Activated CD4-positive, alpha-beta T cell treated with anti-CD3 and anti-CD28 coated beads, Interleukin-2, amount 10 ng/mL, durations not matched to agents 7 days and 5 days (primary cell): ENCODE results near the gene KDM3B. TPM values are rescaled to one million over a fixed set of nuclear protein-coding genes. Genes with fewer than 3 reads are reported as not detected.

ENCODE experiments used
- CTCF ChIA-PET: fragments of 350-600 bp; sonication (Branson Sonifier 250); formaldehyde crosslinking; loops from one replicate; lab custom pipeline; 2021; ENCODE audit warnings: antibody characterized with exemption; lab: Charles Lee
- POLR2A ChIA-PET: fragments of 350-600 bp; sonication (Branson Sonifier 250); formaldehyde crosslinking; loops from one replicate; lab custom pipeline; 2021; ENCODE audit warnings: antibody characterized with exemption; lab: Charles Lee
- DNase-seq: peaks from one replicate; pipeline ENCODE4 v3.0.0-alpha.2; 2020
- H3K27ac Mint-ChIP-seq: one replicate; pipeline ENCODE4 v1.8.0; 2021; ENCODE audit warnings: mild to moderate bottlenecking, moderate library complexity, mixed read lengths
- H3K27me3 Mint-ChIP-seq: one replicate; pipeline ENCODE4 v1.8.0; 2021; ENCODE audit warnings: mixed read lengths
- H3K36me3 Mint-ChIP-seq: one replicate; pipeline ENCODE4 v1.8.0; 2021; ENCODE audit warnings: low read depth, mixed read lengths
- H3K4me1 Mint-ChIP-seq: one replicate; pipeline ENCODE4 v1.8.0; 2021; ENCODE audit warnings: mixed read lengths
- H3K4me3 Mint-ChIP-seq: one replicate; pipeline ENCODE4 v1.8.0; 2021; ENCODE audit warnings: mild to moderate bottlenecking, moderate library complexity, mixed read lengths
- H3K9me3 Mint-ChIP-seq: one replicate; pipeline ENCODE4 v1.8.0; 2021; ENCODE audit warnings: mixed read lengths
- total RNA-seq, 2 experiments: library from RNA; stranded (reverse); gene quantifications; one replicate each; pipeline ENCODE4 v1.2.3, GENCODE V29; 2021

KDM3B gene
- total RNA-seq, 2 experiments from 2014 or later = 60.4 to 65.7 TPM

DNA sequence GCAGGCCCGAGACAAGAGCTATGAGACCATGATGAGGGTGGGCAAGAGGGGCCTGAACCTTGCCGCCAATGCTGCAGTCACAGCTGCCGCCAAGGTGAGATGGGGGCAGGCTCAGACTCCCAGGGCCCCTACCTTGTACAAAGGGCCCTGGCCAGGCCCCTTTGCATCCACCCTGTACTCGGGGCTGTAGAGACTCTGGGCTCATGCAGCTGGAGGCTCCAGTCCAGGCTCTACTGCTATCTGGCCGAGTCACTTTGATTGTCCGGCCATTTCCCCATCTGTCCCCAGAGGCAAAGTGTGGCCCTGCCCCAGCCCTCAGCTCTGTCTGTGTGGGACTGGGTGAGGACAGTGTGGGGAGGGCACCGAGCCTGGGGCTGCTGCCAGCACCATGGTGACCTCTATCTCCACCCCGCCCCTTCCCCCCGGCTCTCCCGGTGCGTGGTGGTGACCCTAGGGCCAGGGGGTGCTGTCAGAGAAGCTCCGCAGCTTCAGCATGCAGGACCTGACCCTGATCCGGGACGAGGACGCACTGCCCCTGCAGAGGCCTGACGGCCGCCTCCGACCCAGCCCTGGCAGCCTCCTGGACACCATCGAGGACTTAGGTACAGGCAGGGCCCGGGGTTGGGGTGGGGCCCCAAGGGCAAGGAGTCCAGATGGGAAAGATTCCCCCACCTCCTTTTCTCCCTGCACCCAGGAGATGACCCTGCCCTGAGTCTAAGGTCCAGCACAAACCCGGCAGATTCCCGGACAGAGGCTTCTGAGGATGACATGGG, 92.5 kb downstream of the KDM3B start:
- Mint-ChIP-seq H3K36me3 (no peaks in the 10 kb centered on the region), H3K27me3 (no peaks in the 10 kb centered on the region), H3K4me1 (peaks cover 4% of the 10 kb centered on the region), H3K27ac (no peak overlapping the region), H3K4me3 (no peak overlapping the region), H3K9me3 (no peaks in the 10 kb centered on the region)
- no peak for DNase-seq
- ChIA-PET POLR2A (interaction anchor here (0.6 kb wide), 1 partner anchor 60 kb away, joined by 5 read pairs; no protein-coding TSS in a partner anchor), CTCF (interaction anchor here (1.2 to 1.4 kb wide), 3 partner anchors 15 to 56 kb away, joined by 3 to 5 read pairs (median 3); no protein-coding TSS in a partner anchor)

DNA sequence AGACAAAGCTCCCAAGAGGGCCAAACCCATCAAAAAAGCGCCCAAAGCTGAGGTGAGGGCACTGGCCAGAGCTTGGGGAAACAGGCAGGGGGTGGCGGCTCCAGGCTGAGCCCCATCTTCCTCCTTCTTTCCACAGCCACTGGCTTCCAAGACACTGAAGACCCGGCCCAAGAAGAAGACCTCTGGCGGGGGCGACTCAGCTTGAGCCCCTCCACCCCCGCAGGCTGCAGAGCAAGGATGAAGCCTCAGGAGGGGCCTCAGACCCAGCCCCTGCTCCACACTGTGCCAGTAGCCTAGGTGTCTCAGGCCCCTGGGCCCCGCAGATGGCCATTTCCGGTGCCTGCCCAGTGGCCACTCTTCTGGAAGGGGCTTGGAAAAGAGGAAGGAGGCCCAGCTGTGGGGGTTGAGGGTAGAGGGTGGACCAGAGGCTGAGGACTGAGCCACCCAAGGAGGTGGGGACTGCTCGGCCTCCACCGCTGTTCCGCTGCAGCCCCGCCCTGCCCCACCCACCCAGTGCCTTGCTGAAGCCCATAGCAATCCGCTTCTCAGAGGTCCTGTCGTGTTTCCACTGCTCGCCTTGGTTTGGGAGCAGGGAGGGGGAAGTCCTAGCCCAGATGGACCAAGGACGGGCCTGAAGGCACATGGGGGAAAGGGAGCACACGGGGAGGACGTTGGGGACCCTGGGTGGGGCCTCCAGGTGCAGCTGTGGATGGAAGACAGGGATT, 93.2 kb downstream of the KDM3B start:
- no peaks in the 10 kb centered on the region for H3K27me3 Mint-ChIP-seq
- CTCF ChIA-PET = interaction anchor here (1.2 to 1.4 kb wide), 3 partner anchors 14 to 55 kb away, joined by 3 to 5 read pairs (median 3); no protein-coding TSS in a partner anchor
- H3K36me3 Mint-ChIP-seq = no peaks in the 10 kb centered on the region
- H3K27ac Mint-ChIP-seq = no peak overlapping the region
- peaks cover 5% of the 10 kb centered on the region for H3K4me1 Mint-ChIP-seq
- POLR2A ChIA-PET = interaction anchor here (0.6 kb wide), 1 partner anchor 61 kb away, joined by 5 read pairs; no protein-coding TSS in a partner anchor
- no peak overlapping the region for H3K4me3 Mint-ChIP-seq
- no peak for DNase-seq
- H3K9me3 Mint-ChIP-seq = no peaks in the 10 kb centered on the region

- ChIA-PET CTCF (interaction anchor here (0.9 to 4.5 kb wide), 6 partner anchors 12 to 100 kb away, joined by 4 to 49 read pairs (median 12); partner anchors contain the start of genes EGR1, KDM3B and REEP2), POLR2A (no interaction called here)
- H3K9me3 Mint-ChIP-seq = no peaks in the 10 kb centered on the region
- no peak overlapping the region for H3K4me3 Mint-ChIP-seq
- peaks cover 5% of the 10 kb centered on the region for H3K4me1 Mint-ChIP-seq
- H3K27me3 Mint-ChIP-seq = no peaks in the 10 kb centered on the region
- no peak for DNase-seq
- no peak overlapping the region for H3K27ac Mint-ChIP-seq
- no peaks in the 10 kb centered on the region for H3K36me3 Mint-ChIP-seq
Measured at GRCh38 chr5:138448070-138448469, 95.6 kb downstream of the KDM3B start.

DNA sequence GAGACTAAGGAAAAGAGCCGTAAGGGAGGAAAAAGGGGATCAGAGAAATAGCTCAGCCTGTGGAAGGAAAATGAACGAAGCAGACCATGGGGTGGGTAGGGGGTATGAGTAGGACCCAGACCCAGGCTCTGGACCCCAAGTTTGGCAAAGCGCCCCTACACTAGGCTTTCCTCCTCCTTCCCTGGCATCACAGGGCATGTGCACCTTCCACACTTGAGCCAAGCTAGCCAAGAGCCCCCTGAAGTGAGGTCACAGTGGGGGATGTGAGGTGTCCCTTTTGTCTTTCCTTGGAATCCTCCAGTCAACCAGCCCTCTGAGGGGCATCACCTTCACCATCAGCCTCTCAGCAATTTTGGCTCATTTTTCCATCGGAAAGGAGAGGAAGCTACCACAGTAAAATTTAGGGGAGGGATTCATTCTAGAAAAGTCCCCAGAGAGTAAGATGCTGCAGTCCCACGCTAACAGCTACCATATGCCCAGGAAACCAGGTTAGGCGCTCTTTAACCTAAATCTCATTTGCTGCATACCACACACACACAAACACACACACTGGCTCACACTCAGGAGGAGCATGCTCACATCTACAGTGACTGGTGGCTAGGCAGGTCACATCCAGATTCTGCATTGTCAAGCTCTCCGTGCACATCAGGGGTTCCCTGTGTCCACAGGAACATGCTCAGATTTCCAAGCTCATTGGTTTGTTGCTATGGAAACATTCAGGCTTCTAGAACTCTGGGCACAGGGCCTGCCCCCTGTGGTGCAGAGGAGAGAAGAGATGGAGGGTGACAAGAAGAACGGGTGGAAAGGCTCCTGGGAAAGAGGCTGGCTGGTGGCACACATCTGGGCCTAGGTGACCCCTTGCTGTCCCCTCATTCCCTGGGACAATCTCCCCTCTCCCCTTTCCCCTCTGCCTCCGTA, 96.3 kb downstream of the KDM3B start:
- POLR2A ChIA-PET = no interaction called here
- DNase-seq = no peak
- no peaks in the 10 kb centered on the region for H3K27me3 Mint-ChIP-seq
- no peak overlapping the region for H3K27ac Mint-ChIP-seq
- H3K4me3 Mint-ChIP-seq = no peak overlapping the region
- CTCF ChIA-PET = interaction anchor here (0.9 to 4.5 kb wide), 16 partner anchors 11 to 944 kb away, joined by 3 to 49 read pairs (median 5); partner anchors contain the start of genes EGR1, ETF1, KDM3B and REEP2
- H3K9me3 Mint-ChIP-seq = no peaks in the 10 kb centered on the region
- no peaks in the 10 kb centered on the region for H3K36me3 Mint-ChIP-seq
- H3K4me1 Mint-ChIP-seq = peaks cover 5% of the 10 kb centered on the region

GRCh38 chr5:138449501-138450239, 97.2 kb downstream of the KDM3B start:
- DNase-seq = peak; percentile 76
- ChIA-PET CTCF (interaction anchor here (0.6 to 4.5 kb wide), 24 partner anchors 10 to 1798 kb away, joined by 3 to 49 read pairs (median 4); partner anchors contain the start of genes EGR1, ETF1, KDM3B and REEP2), POLR2A (no interaction called here)
- Mint-ChIP-seq H3K4me3 (peak overlapping the region; percentile 11), H3K27ac (no peak overlapping the region), H3K27me3 (no peaks in the 10 kb centered on the region), H3K4me1 (peaks cover 5% of the 10 kb centered on the region), H3K9me3 (no peaks in the 10 kb centered on the region), H3K36me3 (no peaks in the 10 kb centered on the region)

- H3K27ac Mint-ChIP-seq = no peak overlapping the region
- H3K9me3 Mint-ChIP-seq = no peaks in the 10 kb centered on the region
- no peak overlapping the region for H3K4me3 Mint-ChIP-seq
- ChIA-PET POLR2A (no interaction called here), CTCF (interaction anchor here (0.6 to 4.4 kb wide), 16 partner anchors 9 to 253 kb away, joined by 3 to 49 read pairs (median 4); partner anchors contain the start of genes EGR1, ETF1, KDM3B and REEP2)
- H3K4me1 Mint-ChIP-seq = peaks cover 5% of the 10 kb centered on the region
- no peaks in the 10 kb centered on the region for H3K27me3 Mint-ChIP-seq
- H3K36me3 Mint-ChIP-seq = no peaks in the 10 kb centered on the region
- no peak for DNase-seq
Measured at GRCh38 chr5:138450971-138451370, 98.5 kb downstream of the KDM3B start.

- no peak overlapping the region for H3K4me3 Mint-ChIP-seq
- H3K27me3 Mint-ChIP-seq = no peaks in the 10 kb centered on the region
- H3K36me3 Mint-ChIP-seq = no peaks in the 10 kb centered on the region
- no peak for DNase-seq
- peaks cover 5% of the 10 kb centered on the region for H3K4me1 Mint-ChIP-seq
- POLR2A ChIA-PET = no interaction called here
- CTCF ChIA-PET = interaction anchor here (2.2 to 4.4 kb wide), 2 partner anchors 12 to 16 kb away, joined by 13 to 49 read pairs; partner anchors contain the start of genes EGR1 and REEP2
- H3K27ac Mint-ChIP-seq = no peak overlapping the region
- H3K9me3 Mint-ChIP-seq = no peaks in the 10 kb centered on the region
Measured at GRCh38 chr5:138452720-138453119, 100.2 kb downstream of the KDM3B start.

GRCh38 chr5:138453590-138453989, 101.1 kb downstream of the KDM3B start:
- Mint-ChIP-seq H3K27me3 (no peaks in the 10 kb centered on the region), H3K4me1 (peaks cover 11% of the 10 kb centered on the region), H3K4me3 (no peak overlapping the region), H3K9me3 (no peaks in the 10 kb centered on the region), H3K36me3 (no peaks in the 10 kb centered on the region), H3K27ac (no peak overlapping the region)
- no peak for DNase-seq
- ChIA-PET CTCF (interaction anchor here (2.6 to 3.4 kb wide), 2 partner anchors 11 to 50 kb away, joined by 13 to 27 read pairs; partner anchors contain the start of gene EGR1), POLR2A (no interaction called here)

DNA sequence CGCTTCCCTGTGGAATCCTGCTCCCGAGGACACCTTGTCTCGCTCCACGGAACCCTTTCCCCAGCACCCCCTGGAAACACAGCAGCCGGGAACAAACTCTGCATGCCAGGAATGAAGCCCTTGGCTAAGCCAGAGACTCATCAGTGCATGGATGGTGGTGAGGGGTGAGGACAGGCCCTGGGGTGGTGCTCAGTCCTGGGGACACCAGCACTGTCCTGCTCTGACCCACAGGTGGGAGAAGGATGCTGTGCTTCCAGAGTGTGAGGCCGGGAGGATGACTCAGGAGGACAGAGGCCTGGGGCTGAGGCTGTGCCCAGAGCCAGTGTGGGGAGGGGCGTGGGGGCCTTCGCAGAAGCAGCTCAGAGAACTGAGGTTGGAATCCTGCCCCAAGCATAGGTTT, 101.6 kb downstream of the KDM3B start:
- POLR2A ChIA-PET = no interaction called here
- no peaks in the 10 kb centered on the region for H3K9me3 Mint-ChIP-seq
- no peaks in the 10 kb centered on the region for H3K27me3 Mint-ChIP-seq
- CTCF ChIA-PET = interaction anchor here (1.3 to 3.4 kb wide), 3 partner anchors 10 to 231 kb away, joined by 3 to 27 read pairs (median 13); partner anchors contain the start of gene EGR1
- H3K4me1 Mint-ChIP-seq = peaks cover 17% of the 10 kb centered on the region
- H3K36me3 Mint-ChIP-seq = no peaks in the 10 kb centered on the region
- H3K27ac Mint-ChIP-seq = no peak overlapping the region
- no peak for DNase-seq
- H3K4me3 Mint-ChIP-seq = no peak overlapping the region

DNA sequence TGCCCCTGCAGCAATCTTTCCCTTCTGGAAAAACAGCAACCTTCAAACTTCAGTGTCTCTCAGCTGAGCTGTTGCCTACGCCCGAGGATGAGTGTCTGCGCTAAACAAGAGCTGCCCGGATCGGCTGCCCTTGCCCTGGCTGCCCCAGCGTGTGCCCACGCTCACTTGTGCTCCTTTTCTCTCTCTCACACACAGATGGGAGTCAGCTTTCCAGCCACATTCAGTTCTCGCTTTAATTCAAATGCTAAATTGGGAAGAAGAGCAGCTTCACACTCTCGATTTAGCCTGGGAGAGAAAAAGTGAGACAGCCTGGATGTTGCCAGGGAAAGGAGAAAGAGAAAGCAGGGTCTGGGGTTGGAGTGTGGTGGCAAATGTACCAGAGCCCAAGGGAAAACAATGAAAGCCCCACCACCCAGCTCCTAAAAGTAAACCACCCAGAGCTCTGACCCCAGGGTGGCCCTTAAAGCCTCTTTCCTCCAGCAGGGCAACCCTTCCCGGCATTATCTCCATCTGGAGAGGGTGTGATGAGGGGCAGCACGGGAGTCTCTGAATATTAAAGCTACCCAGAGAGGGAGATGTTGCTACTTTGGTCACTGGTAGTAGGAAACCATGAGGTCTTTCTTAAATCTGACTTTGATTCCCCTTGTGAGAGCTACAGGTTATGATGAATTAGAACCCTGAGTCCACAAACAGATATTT, 102.9 kb downstream of the KDM3B start:
- Mint-ChIP-seq H3K27me3 (no peaks in the 10 kb centered on the region), H3K27ac (no peak overlapping the region), H3K4me1 (peaks cover 23% of the 10 kb centered on the region), H3K9me3 (no peaks in the 10 kb centered on the region), H3K36me3 (no peaks in the 10 kb centered on the region), H3K4me3 (no peak overlapping the region)
- DNase-seq = no peak
- POLR2A ChIA-PET = interaction anchor here (0.5 kb wide), 1 partner anchor 10 kb away, joined by 3 read pairs; no protein-coding TSS in a partner anchor
- CTCF ChIA-PET = interaction anchor here (0.6 to 3.4 kb wide), 5 partner anchors 9 to 232 kb away, joined by 3 to 27 read pairs (median 4); partner anchors contain the start of gene EGR1
